ENCODE data around the gene GSX2. TPM values are rescaled to one million over a fixed set of nuclear protein-coding genes. Genes with fewer than 3 reads are reported as not detected.

GSX2 gene
- total and polyA plus RNA-seq, 2 of the 8 experiments (the other 6 are each of a cell fraction or from before 2014, with no cell fraction given), result not detected

- TF ChIP-seq TEAD4 (IDR thresholded peaks at IDR 0.05; ENCODE audit: low read depth, low read length) (no peak), CTBP2 (IDR thresholded peaks at IDR 0.05; ENCODE audit: borderline replicate concordance, insufficient read depth, insufficient read length, low read length) (no peak), KDM4A (IDR thresholded peaks at IDR 0.05; ENCODE audit: low read depth, low read length, severe bottlenecking) (no peak), HDAC2 (IDR thresholded peaks at IDR 0.05; ENCODE audit: borderline replicate concordance in 1 of 2, low read depth in 2 of 2, low read length in 2 of 2) (no peak), CEBPB (IDR thresholded peaks at IDR 0.05; ENCODE audit: low read depth, low read length) (no peak)
These were observed 49.4 kb downstream of the GSX2 start (continued) for GRCh38 chr4:54149323-54149722.

Small RNAs within 50 kb of the gene (small RNA-seq; reads per million reads assigned to genes)
- gene AC110792.1 (ENCODE audit: insufficient read depth), result not detected

Other genes with a start within 250 kb of the GSX2 start
- gene CHIC2, start 35.6 kb upstream of the GSX2 start, total RNA-seq (2021; fragmentation: NEBNext Ultra II Directional; extraction: Animal tissue kit (Norgen Biotek cat#: 25700)), result 10.9 and 11.9 TPM in 2 replicates
- gene CHIC2, start 35.6 kb upstream of the GSX2 start, polyA plus RNA-seq (2011; rRNA removed), result 3.0 and 4.5 TPM in 2 replicates
- gene PDGFRA, start 129.1 kb downstream of the GSX2 start, total RNA-seq (2021; fragmentation: NEBNext Ultra II Directional; extraction: Animal tissue kit (Norgen Biotek cat#: 25700)), result 3.4 and 3.7 TPM in 2 replicates
- gene PDGFRA, start 129.1 kb downstream of the GSX2 start, polyA plus RNA-seq (2011; rRNA removed), result 0.91 and 1.4 TPM in 2 replicates

Data from H1 (cell line).